Measurements from ENCODE around the gene SMIM13. TPM values are rescaled to one million over a fixed set of nuclear protein-coding genes. Genes with fewer than 3 reads are reported as not detected.

SMIM13 gene
- total and polyA plus RNA-seq, 2 donors (not counting 3 experiments of a cell fraction or from before 2014, with no cell fraction given): 3.2 to 14.7 TPM

- H3K9me3 ChIP-seq (replicated peaks; ENCODE audit: control insufficient read depth, insufficient read depth, low read length): no peaks in the 10 kb centered on the region
- no peaks in the 10 kb centered on the region for H3K9me1 ChIP-seq (replicated peaks; ENCODE audit: control insufficient read depth, extremely low read depth, insufficient read depth, low read length)
- TF ChIP-seq EZH2 (IDR thresholded peaks at IDR 0.05; ENCODE audit: borderline replicate concordance, low read depth, low read length, severe bottlenecking) (no peak), POLR2AphosphoS5 (IDR thresholded peaks at IDR 0.05; ENCODE audit: insufficient read depth, low read depth, low read length) (no peak), MYC (IDR thresholded peaks at IDR 0.05; ENCODE audit: low read depth, low read length) (no peak)
- H3K4me1 ChIP-seq (ENCODE audit: control insufficient read depth, extremely low read depth, insufficient read depth, low read length): no peaks in the 10 kb centered on the region
- no peaks in the 10 kb centered on the region for H3K79me2 ChIP-seq (ENCODE audit: control insufficient read depth, insufficient read depth, low read length)
- H3K9ac ChIP-seq (replicated peaks; ENCODE audit: extremely low read depth, insufficient read depth, low read length): no peak overlapping the region
- BruUV-seq (replicated peaks): no TSS peak
- no peak for FAIRE-seq
- H2AFZ ChIP-seq (ENCODE audit: low read depth, low read length): no peak overlapping the region
- dilution Hi-C loops (cut with MboI; ENCODE audit: extremely low pct_ligation_motif_present, low sequenced_read_pairs): loop anchor here (25.0 kb wide), 1 partner anchor 347 kb away; no protein-coding TSS in a partner anchor
- peaks cover 3 to 8% of the 10 kb centered on the region in 2 experiments for H3K36me3 ChIP-seq (ENCODE audit: control insufficient read depth in 2 of 2, extremely low read depth in 1 of 2, insufficient read depth in 2 of 2, low read length in 2 of 2)
- H4K20me1 ChIP-seq (replicated peaks; ENCODE audit: control insufficient read depth, extremely low read depth, insufficient read depth, low read length): no peaks in the 10 kb centered on the region
- DNase-seq (ENCODE audit: low read depth, low spot score): no peak
- intact Hi-C loops (cut with micrococcal nuclease): no loop called here
- no peak overlapping the region for H3K4me3 ChIP-seq (replicated peaks in 1 of 3; ENCODE audit: insufficient read depth in 1 of 3, low read depth in 1 of 3, low read length in 3 of 3)
- H3K4me2 ChIP-seq (ENCODE audit: insufficient read depth, low read length): no peak overlapping the region
- H3K27ac ChIP-seq (ENCODE audit: insufficient read depth, low read depth, low read length): no peak overlapping the region
- CTCF ChIA-PET: no interaction called here
- no peaks in the 10 kb centered on the region for H3K27me3 ChIP-seq (ENCODE audit: control insufficient read depth in 2 of 2, insufficient read depth in 2 of 2, low read length in 2 of 2)
- POLR2A ChIA-PET: no interaction called here
Observed at GRCh38 chr6:11140056-11140455, 46.4 kb downstream of the SMIM13 start.

GRCh38 chr6:11141295-11141694 is 47.7 kb downstream of the SMIM13 start:
- Histone ChIP-seq H3K36me3 (ENCODE audit: control insufficient read depth in 2 of 2, extremely low read depth in 1 of 2, insufficient read depth in 2 of 2, low read length in 2 of 2) (no peaks in the 10 kb centered on the region), H3K79me2 (ENCODE audit: control insufficient read depth, insufficient read depth, low read length) (no peaks in the 10 kb centered on the region), H3K4me2 (ENCODE audit: insufficient read depth, low read length) (no peak overlapping the region), H3K27ac (ENCODE audit: insufficient read depth, low read depth, low read length) (no peak overlapping the region), H3K4me1 (ENCODE audit: control insufficient read depth, extremely low read depth, insufficient read depth, low read length) (no peaks in the 10 kb centered on the region), H3K9me3 (replicated peaks; ENCODE audit: control insufficient read depth, insufficient read depth, low read length) (no peaks in the 10 kb centered on the region), H2AFZ (ENCODE audit: low read depth, low read length) (no peak overlapping the region), H3K9ac (replicated peaks; ENCODE audit: extremely low read depth, insufficient read depth, low read length) (no peak overlapping the region), H4K20me1 (replicated peaks; ENCODE audit: control insufficient read depth, extremely low read depth, insufficient read depth, low read length) (no peaks in the 10 kb centered on the region), H3K27me3 (ENCODE audit: control insufficient read depth in 2 of 2, insufficient read depth in 2 of 2, low read length in 2 of 2) (no peaks in the 10 kb centered on the region), H3K9me1 (replicated peaks; ENCODE audit: control insufficient read depth, extremely low read depth, insufficient read depth, low read length) (no peaks in the 10 kb centered on the region), H3K4me3 (replicated peaks in 1 of 3; ENCODE audit: insufficient read depth in 1 of 3, low read depth in 1 of 3, low read length in 3 of 3) (no peak overlapping the region)
- ChIA-PET POLR2A (no interaction called here), CTCF (interaction anchor here (0.7 to 1.1 kb wide), 2 partner anchors 302 to 355 kb away, joined by 3 read pairs; no protein-coding TSS in a partner anchor)
- BruUV-seq (replicated peaks): no TSS peak
- dilution Hi-C loops (cut with MboI; ENCODE audit: extremely low pct_ligation_motif_present, low sequenced_read_pairs): loop anchor here (25.0 kb wide), 1 partner anchor 346 kb away; no protein-coding TSS in a partner anchor
- DNase-seq (ENCODE audit: low read depth, low spot score) (no peak), FAIRE-seq (no peak)
- intact Hi-C loops (cut with micrococcal nuclease): no loop called here
- TF ChIP-seq CTCF (IDR thresholded peaks at IDR 0.05; ENCODE audit: extremely low read depth in 1 of 2, insufficient read depth in 1 of 2, low read depth in 1 of 2, low read length in 2 of 2): no peak
- no peak for TF ChIP-seq GATA2 (IDR thresholded peaks at IDR 0.05; ENCODE audit: insufficient read depth, insufficient read length, low read depth, low read length)
- TF ChIP-seq EZH2 (IDR thresholded peaks at IDR 0.05; ENCODE audit: borderline replicate concordance, low read depth, low read length, severe bottlenecking): no peak
- TF ChIP-seq MYC (IDR thresholded peaks at IDR 0.05; ENCODE audit: low read depth, low read length): no peak
- no peak for TF ChIP-seq FOS (IDR thresholded peaks at IDR 0.05; ENCODE audit: borderline replicate concordance, insufficient read depth, low read length)
- no peak for TF ChIP-seq POLR2A (IDR thresholded peaks at IDR 0.05; ENCODE audit: low read depth, low read length)
- TF ChIP-seq POLR2AphosphoS5 (IDR thresholded peaks at IDR 0.05; ENCODE audit: insufficient read depth, low read depth, low read length): no peak
- TF ChIP-seq JUN (IDR thresholded peaks at IDR 0.05; ENCODE audit: borderline replicate concordance, insufficient read depth, insufficient read length, low read depth): no peak
- TF ChIP-seq, protein P1, sequence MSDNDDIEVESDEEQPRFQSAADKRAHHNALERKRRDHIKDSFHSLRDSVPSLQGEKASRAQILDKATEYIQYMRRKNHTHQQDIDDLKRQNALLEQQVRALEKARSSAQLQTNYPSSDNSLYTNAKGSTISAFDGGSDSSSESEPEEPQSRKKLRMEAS (IDR thresholded peaks at IDR 0.05; ENCODE audit: insufficient read depth, insufficient read length): no peak
